HG02571 (cell line): ENCODE measurements around the gene NIT2.
"Not testable (repeated sequence)": the region's sequence is repeated elsewhere in the genome, so short reads cannot be mapped to it uniquely, and the experiment has no call there.

ENCODE experiments used
- ATAC-seq: cut with Tn5 transposase; IDR thresholded peaks from one replicate; pipeline ENCODE4 v1.9.1; 2021; ENCODE audit warnings: mild to moderate bottlenecking, moderate library complexity; ENCODE audit not compliant: unreplicated experiment

NIT2 gene

GRCh38 chr3:100336229-100336628 lies 1.7 kb downstream of the NIT2 start:
- not testable (repeated sequence) for ATAC-seq

GRCh38 chr3:100338911-100339310 lies 4.4 kb downstream of the NIT2 start:
- no peak for ATAC-seq

GRCh38 chr3:100339786-100340185 lies 5.2 kb downstream of the NIT2 start:
- no peak for ATAC-seq

GRCh38 chr3:100340527-100340926 lies 6.0 kb downstream of the NIT2 start:
- ATAC-seq: no peak

DNA sequence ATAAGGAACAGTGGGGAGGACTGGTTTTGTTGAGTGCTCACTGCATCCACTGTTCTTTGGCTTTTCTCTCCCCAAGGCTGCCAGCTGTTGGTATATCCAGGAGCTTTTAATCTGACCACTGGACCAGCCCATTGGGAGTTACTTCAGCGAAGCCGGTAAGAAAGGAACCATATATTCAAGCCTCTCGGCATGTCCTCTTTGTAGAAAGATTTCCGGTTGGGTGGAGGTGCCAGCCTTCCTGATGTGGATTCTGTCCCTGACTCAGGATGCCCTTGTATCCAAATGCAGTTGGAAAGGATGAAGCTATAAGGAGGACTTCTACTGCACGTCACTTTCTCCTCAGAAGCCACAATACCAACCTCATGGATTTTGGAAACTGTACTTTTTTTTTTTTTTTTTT lies 14.2 kb downstream of the NIT2 start:
- ATAC-seq: no peak

DNA sequence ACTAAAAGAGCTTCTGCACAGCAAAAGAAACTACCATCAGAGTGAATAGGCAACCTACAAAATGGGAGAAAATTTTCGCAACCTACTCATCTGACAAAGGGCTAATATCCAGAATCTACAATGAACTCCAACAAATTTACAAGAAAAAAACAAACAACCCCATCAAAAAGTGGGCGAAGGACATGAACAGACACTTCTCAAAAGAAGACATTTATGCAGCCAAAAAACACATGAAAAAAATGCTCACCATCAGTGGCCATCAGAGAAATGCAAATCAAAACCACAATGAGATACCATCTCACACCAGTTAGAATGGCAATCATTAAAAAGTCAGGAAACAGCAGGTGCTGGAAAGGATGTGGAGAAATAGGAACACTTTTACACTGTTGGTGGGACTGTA lies 17.2 kb downstream of the NIT2 start:
- ATAC-seq: not testable (repeated sequence)

DNA sequence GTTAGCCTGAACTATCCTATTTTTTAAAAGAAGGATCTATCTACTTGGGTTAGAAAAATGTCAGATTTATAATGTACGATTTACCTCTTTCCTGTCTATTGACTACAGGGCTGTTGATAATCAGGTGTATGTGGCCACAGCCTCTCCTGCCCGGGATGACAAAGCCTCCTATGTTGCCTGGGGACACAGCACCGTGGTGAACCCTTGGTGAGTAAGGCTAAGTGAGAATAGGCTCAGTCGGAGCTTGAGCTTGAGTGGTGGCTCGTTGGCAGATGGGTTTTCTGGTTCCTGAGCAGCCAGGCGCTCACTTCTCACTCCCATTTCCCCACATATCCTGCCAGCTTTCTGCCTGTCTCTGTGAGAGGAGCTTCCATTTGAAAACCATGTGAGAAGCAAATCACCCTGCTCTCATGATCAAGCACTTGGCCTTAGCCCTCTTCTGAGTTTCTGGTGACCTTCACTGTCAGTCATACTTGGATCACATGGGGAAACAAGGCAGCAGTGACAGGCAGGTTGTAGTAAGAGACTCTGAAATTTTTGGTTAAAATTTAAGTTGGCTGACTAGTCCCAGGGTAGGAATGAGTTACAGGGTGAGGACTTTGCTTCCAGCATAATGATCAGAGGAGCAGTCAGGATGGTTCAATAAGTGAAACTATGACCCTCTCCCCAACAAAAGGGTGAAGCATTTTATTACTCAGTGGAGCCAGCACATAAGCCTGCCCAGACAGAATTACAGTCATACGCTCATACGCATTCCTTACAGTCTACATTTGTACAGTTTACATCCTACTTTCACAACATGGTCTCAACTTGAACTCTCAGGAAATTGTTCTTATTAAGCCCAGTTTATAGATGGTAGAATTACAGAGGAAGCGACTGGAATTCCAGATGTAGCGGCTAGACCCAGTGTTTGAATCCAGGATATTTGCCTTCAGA lies 18.0 kb downstream of the NIT2 start:
- no peak for ATAC-seq

DNA sequence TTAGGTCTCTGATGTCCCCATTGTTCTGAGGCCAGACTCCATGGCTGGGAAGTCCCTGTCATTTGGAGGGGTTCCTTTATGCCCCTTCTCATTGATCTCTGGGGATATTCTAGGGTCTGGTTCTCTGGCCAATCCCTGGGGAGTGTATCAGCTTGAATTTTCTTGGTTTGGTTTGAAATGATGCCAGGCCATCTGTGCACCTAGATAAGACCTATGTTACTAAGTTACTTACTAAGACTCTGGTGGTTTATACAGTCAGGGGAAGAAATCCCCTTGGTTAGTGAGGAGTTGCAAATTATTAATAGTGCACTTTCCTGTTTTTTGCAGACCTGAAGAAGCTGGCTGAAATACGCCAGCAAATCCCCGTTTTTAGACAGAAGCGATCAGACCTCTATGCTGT lies 20.3 kb downstream of the NIT2 start:
- no peak for ATAC-seq

DNA sequence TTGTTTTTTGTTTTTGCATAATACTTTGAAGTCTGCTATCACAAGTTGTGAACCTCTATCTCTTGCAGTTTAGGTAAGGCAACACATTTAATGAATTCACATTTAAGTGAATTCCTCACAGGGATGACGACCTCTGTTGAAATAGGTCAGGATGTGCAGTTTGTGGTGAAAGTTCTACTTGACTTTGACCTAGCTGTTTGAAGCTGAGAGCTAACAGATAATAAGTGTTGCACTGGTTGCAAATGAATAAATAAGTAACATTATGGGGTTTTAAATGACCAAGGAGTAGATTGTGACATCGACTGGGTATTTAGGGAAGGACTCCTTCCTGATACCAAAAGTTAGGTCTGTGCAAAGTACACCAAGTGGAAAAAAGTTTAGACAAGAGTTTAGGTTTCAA lies 23.9 kb downstream of the NIT2 start:
- ATAC-seq: no peak

DNA sequence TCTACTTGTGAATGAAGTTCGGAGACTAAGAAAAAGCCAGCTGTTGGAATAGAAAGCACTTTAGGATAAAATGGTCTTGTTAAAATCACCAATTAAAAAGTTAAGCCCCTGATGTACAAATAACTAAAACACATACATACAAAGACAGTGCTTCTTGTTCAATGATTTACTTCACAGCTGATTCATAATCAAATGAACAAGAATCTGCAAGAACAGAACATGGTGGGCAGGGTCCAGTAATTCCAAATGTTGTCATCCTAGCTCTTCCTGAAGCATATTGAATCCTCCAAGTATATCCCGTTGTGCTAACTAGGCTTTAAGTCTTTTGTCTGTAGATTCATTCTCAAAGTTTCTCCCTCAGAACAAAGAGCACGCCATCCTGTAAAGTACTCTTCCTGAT lies 24.5 kb downstream of the NIT2 start:
- no peak for ATAC-seq

GRCh38 chr3:100360757-100361496 lies 26.4 kb downstream of the NIT2 start:
- no peak for ATAC-seq

DNA sequence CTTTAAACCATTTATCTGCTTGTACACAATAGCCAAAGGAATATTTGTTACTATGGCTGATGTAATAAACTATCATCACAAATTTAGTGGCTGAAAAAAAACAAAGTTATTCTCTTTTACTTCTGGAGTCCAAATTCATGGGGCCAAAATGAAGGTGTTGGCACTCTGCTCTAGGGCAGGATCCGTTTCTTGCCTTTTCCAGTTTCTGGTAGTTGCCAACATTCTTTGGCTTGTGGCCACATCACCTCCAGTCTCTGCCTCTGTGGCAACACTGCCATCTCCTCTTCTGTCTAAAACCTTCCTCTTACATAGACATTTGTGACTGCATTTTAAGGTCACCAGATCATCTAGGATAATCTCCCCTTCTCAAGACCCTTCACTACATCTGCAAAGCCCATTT lies 27.3 kb downstream of the NIT2 start:
- no peak for ATAC-seq

DNA sequence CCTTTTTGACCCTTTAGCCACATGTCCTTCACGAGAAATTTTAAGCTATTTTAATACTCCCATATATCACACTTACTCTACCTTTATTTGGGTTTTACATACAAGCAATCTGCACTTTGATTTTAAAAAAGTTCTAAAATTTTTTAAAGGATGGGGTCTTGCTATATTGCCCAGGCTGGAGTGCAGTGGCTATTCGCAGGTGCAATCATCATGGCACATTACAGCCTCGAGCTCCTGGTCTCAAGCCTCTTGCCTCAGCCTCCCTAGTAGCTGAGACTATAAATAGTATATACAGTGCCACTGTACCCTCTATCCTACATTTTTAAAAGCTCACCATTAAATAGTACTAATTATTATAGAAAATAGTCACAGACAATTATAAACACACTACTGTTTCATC lies 29.9 kb downstream of the NIT2 start:
- no peak for ATAC-seq

DNA sequence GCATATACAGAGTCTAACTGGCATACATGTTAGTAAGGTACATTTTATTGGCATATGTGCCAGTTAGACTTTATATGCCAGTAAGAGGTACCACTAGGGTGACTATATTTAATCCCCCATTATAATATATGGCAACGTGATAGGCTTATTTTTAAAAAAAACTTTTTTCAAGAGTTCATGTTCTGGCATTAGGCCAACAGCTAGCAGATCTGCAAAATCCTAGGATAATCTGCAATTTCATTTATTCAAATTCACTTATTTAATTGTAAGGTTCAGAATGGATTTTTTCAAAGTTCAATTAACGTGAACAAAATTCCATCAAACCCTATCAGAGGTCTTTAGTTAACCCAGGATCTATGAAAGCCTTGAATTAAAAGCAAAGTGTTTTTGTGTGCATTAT lies 31.9 kb downstream of the NIT2 start:
- ATAC-seq: no peak

- no peak for ATAC-seq
Observed at GRCh38 chr3:100368441-100368840, 33.9 kb downstream of the NIT2 start.

- no peak for ATAC-seq
Observed at GRCh38 chr3:100370756-100371155, 36.2 kb downstream of the NIT2 start.

DNA sequence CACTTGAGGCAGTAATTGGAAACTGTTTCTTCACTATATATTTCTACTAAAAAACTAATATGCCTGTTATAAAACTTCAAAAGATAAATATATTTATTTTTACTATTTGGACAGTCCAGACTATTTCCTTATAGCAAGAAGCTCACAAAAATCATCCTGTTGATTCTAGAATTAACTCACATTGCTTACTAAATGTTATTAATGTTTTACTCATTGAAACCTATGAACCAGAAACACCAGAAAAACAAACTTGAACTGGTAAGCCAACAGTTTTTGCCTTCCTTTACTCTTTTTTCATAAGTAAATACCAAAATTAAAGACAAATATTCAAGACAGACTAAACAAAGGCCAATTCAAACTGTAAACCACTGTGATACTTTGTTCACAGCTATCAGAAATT lies 40.0 kb downstream of the NIT2 start:
- no peak for ATAC-seq

DNA sequence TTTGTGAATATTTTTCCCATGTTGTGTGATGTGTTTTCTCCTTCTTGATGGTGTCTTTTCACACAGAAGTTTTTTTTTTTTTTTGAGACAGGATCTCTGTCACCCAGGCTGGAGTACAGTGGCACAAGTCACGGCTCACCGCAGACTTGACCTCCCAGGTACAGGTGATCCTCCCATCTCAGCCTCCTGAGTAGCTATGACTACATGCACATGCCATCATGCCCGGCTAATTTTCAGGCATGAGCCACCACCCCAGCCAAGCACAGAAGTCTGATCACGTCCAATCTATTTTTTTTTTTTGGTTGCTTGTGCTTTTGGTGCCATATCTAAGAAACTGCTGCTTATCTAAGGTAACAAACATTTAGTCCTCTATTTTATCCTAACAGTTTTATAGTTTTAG lies 41.7 kb downstream of the NIT2 start:
- ATAC-seq: no peak

DNA sequence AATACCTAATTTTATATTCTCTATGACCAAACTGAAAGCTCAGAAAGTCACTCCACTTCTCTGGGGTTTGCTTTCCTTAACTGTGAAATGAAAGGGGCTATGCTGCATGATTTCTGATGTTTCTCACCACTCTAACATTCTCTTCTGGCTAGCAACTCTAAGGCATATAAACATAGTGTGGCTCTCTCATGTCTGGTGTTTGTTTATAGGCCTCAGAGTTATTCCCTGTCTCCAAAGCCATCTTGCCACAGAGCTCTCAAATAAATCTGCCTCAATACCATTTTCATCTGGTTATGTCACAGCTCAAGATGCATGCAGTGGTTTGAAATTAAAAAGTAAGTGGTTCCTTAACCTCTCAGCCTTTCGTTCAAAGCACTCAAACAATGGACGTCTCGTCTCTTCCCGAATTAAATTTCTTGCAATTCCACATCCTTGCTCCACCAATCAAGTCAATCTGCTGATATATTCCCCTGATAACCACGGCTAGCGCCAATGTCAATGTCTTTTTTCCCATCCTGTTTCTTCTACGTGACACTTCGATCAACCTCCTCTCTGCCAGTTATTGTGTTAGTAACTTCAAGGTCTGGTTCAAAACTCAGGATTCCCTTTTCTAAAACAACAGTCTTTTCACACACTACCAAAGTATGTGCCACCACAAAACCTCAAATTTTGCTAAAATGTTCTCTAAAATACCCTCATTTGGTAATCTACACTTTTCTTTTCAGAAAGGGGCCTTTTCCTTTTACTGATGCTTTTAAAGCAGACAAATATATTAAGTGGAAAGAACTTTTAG lies 50.4 kb downstream of the NIT2 start:
- no peak for ATAC-seq

- ATAC-seq: no peak
Observed at GRCh38 chr3:100386437-100387074, 52.0 kb downstream of the NIT2 start.

DNA sequence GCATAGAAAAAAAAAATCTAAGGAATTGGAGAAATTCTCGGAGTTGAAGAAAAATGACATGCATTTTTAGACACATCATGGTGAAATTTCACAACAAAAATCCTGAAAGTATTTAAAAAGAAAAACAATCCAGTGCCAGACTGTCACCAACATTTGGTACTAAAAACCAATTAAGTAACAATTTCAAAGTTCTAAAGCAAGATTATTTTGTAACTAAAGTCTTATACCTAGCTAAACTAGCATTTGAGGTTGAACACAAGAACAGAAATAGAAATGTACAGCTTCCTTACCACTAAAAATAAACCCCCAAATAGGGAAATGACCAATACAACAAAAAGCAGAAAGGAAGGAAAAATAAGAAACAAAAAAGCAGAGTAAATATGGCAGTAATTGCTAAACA lies 54.5 kb downstream of the NIT2 start:
- no peak for ATAC-seq
